ENCODE results near the gene CKB.

DNA sequence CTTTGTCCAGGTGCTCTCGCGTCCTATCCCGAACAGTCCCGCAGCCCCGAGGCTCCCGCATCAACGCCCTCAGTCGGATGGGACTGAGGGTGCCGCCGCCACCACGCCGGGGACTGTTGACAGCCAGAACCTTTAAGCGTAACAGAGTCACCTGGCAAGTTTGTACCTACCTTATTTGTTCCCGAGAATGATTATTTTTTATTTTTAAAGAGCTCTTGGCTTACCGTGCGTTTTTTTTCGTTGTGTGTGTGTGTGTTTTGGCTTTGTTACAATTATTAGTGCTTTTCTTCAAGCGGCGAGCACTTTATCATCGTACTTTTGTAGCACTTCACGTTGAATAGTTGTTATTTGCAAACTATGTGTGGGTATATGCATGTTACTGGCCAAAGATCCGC, 40.6 kb upstream of the CKB start:
- TF ChIP-seq POLR2AphosphoS5 (IDR thresholded peaks at IDR 0.05): no peak
- TF ChIP-seq, protein P1, sequence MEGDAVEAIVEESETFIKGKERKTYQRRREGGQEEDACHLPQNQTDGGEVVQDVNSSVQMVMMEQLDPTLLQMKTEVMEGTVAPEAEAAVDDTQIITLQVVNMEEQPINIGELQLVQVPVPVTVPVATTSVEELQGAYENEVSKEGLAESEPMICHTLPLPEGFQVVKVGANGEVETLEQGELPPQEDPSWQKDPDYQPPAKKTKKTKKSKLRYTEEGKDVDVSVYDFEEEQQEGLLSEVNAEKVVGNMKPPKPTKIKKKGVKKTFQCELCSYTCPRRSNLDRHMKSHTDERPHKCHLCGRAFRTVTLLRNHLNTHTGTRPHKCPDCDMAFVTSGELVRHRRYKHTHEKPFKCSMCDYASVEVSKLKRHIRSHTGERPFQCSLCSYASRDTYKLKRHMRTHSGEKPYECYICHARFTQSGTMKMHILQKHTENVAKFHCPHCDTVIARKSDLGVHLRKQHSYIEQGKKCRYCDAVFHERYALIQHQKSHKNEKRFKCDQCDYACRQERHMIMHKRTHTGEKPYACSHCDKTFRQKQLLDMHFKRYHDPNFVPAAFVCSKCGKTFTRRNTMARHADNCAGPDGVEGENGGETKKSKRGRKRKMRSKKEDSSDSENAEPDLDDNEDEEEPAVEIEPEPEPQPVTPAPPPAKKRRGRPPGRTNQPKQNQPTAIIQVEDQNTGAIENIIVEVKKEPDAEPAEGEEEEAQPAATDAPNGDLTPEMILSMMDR (IDR thresholded peaks at IDR 0.05): no peak
- no peak for TF ChIP-seq POLR2A (IDR thresholded peaks at IDR 0.05)
- no peak for TF ChIP-seq EP300 (IDR thresholded peaks at IDR 0.05)
